ENCODE data around the gene B3GALT5. TPM values are rescaled to one million over a fixed set of nuclear protein-coding genes. Genes with fewer than 3 reads are reported as not detected.

B3GALT5 gene
- total RNA-seq, 2 experiments from 2014 or later: not detected

DNA sequence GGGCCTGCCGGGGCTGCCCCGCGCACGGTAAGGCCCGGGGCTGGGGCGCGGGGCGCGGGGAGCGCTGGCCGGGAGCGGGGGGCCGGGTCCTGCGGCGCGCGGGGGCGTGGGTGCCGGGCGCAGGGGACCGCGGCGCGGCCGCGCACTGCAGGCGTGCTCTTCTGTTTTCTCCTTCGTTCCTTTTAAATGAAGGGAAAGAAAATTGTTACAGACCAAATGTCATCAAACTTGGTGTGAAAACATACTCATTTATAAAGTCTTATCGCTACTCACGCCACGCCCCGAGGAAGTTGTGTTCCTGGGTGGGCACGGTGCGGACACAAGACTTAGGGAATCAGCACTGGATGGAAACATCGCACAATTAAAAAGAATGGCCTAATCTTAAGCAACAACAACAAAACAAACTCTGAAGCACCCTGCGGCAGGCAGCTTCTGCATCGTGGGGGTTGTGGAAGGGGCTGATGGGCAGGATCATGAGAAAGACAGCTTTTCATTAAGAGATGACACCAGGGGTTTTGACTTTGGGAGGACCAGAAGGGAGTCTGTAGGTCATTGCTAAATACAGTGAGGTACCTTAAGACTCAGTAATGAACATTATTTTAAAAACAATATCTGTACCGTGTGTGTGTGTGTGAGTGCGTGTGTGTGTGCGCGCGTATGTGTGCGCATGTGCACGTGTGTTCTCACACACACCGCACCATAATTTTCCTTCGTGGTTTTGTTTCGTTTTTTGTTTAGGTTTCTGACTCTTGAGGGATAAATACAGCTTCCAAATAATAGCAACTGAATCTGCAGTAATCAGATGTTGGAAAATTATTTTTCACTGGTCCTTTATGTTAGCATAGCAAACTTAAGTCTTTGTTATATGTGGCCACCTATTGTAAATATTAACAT lies 548 bp downstream of the B3GALT5 start:
- H3K9me3 Mint-ChIP-seq (ENCODE audit: insufficient read depth): no peaks in the 10 kb centered on the region
- ChIA-PET CTCF (no interaction called here), POLR2A (no interaction called here)
- H3K4me1 Mint-ChIP-seq (ENCODE audit: low read depth): no peaks in the 10 kb centered on the region
- H3K27ac Mint-ChIP-seq: no peak overlapping the region
- no peaks in the 10 kb centered on the region for H3K36me3 Mint-ChIP-seq (ENCODE audit: low read depth)
- no peak for ATAC-seq
- DNase-seq: no peak
- no peak overlapping the region for H3K4me3 Mint-ChIP-seq
- peaks cover 32% of the 10 kb centered on the region for H3K27me3 Mint-ChIP-seq (ENCODE audit: low read depth)

DNA sequence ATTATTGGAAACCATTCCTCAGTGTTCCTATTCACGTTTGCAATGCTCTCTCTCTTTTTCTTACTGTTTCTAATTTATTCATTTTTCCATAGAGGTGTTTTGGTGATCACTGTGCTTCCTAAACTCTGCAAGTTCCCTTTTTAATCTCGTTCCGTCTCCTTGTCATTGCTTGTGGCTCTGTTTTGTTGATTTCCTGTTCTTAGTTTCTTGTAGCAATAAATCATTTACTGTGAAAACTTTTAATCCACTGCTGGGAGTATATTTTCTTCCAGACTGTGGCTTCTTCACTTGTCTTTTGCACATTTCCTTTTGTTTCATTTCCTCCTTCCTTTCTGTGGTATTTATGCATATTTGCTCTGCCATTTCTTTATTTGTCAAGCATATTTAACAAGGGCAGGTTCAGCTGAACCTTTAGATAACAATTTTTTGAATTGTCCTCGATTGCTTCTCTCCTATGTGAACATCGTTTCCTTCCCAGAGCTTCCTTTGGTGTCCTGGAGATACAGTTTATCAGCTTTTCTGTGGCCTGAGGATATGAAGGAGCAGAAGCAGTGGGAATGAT lies 3.6 kb downstream of the B3GALT5 start:
- H3K4me1 Mint-ChIP-seq (ENCODE audit: low read depth): no peaks in the 10 kb centered on the region
- no peak overlapping the region for H3K27ac Mint-ChIP-seq
- no peaks in the 10 kb centered on the region for H3K36me3 Mint-ChIP-seq (ENCODE audit: low read depth)
- ChIA-PET CTCF (no interaction called here), POLR2A (no interaction called here)
- no peaks in the 10 kb centered on the region for H3K9me3 Mint-ChIP-seq (ENCODE audit: insufficient read depth)
- H3K4me3 Mint-ChIP-seq: no peak overlapping the region
- ATAC-seq (no peak), DNase-seq (no peak)
- peaks cover 28% of the 10 kb centered on the region for H3K27me3 Mint-ChIP-seq (ENCODE audit: low read depth)

DNA sequence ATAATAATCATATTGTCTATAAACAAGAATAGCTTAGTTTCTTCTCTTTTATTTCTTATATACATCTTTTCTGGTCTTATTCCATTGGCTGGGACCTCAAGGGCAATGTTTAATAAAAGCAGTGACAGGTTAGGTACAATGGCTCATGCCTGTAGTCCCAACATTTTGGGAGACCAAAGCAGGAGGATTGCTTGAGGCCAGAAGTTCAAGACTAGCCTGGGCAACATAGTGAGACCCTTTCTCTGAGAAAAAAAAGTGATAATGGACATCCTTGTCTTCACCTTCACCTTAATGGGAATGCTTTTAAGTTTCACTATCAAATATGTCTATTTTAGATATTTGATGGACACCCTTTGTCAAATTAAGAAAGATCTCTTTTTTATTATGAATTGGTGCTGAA lies 8.1 kb downstream of the B3GALT5 start:
- Mint-ChIP-seq H3K36me3 (ENCODE audit: low read depth) (no peaks in the 10 kb centered on the region), H3K27me3 (ENCODE audit: low read depth) (no peaks in the 10 kb centered on the region), H3K4me1 (ENCODE audit: low read depth) (no peaks in the 10 kb centered on the region), H3K4me3 (no peak overlapping the region), H3K27ac (no peak overlapping the region), H3K9me3 (ENCODE audit: insufficient read depth) (peaks cover 10% of the 10 kb centered on the region)
- POLR2A ChIA-PET: no interaction called here
- ATAC-seq: no peak
- no peak for DNase-seq
- CTCF ChIA-PET: no interaction called here

DNA sequence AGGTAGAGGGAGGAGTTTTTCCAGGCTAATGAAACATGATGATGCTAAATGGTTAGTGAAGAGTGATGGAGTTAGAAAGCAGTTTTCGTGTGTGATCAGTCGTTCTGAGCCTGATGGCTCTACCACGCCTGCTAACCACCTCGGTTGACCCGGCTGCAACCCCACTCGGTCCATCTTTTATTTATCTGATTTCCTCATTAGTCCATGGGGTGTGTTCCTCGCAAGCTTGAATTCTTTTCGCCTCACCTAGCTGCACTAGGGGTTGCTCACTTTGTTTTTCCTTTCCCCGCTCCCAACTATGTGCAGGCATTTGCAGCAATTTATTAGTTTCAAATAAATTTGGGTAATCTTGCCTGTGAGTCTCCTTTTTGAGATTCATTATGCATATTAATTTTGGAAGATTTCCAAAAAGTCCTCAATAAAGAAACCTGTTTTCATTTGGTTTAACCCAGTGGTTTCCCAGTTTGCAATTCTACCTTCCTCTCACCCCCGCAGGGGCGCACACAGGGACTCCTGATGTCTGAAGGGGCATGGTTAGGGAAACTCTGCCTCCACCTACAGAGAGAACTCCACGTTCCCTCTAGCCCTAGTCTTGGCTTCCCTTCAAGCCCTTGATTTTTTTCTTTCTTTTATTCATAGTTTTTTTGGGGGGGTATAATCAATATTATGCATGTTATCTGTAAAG lies 12.6 kb downstream of the B3GALT5 start:
- DNase-seq (no peak), ATAC-seq (no peak)
- Mint-ChIP-seq H3K27me3 (ENCODE audit: low read depth) (no peaks in the 10 kb centered on the region), H3K9me3 (ENCODE audit: insufficient read depth) (peaks cover 10% of the 10 kb centered on the region), H3K4me1 (ENCODE audit: low read depth) (no peaks in the 10 kb centered on the region), H3K27ac (no peak overlapping the region), H3K36me3 (ENCODE audit: low read depth) (no peaks in the 10 kb centered on the region), H3K4me3 (no peak overlapping the region)
- CTCF ChIA-PET: no interaction called here
- POLR2A ChIA-PET: no interaction called here

DNA sequence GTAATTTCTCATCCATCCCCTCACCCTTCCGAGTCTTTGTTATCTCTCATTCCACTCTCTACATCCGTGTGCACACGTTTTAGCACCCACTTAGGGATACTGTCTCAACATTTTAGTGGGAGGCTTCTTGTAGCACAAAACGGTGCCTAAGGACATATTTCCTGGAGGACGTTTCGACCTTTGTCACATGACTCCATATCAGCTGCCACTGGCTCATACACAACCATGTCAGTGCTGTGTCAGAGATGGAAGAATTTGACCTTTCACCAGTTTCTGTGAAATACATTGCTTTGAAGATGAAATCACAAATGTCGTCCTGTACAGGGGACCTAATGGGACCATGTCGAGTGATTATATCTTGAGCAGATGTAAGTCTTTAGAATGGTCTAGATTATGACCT lies 15.6 kb downstream of the B3GALT5 start:
- POLR2A ChIA-PET: no interaction called here
- ATAC-seq (no peak), DNase-seq (no peak)
- H3K36me3 Mint-ChIP-seq (ENCODE audit: low read depth): no peaks in the 10 kb centered on the region
- no peak overlapping the region for H3K4me3 Mint-ChIP-seq
- peaks cover 7% of the 10 kb centered on the region for H3K9me3 Mint-ChIP-seq (ENCODE audit: insufficient read depth)
- CTCF ChIA-PET: no interaction called here
- H3K27me3 Mint-ChIP-seq (ENCODE audit: low read depth): no peaks in the 10 kb centered on the region
- no peaks in the 10 kb centered on the region for H3K4me1 Mint-ChIP-seq (ENCODE audit: low read depth)
- H3K27ac Mint-ChIP-seq: no peak overlapping the region

DNA sequence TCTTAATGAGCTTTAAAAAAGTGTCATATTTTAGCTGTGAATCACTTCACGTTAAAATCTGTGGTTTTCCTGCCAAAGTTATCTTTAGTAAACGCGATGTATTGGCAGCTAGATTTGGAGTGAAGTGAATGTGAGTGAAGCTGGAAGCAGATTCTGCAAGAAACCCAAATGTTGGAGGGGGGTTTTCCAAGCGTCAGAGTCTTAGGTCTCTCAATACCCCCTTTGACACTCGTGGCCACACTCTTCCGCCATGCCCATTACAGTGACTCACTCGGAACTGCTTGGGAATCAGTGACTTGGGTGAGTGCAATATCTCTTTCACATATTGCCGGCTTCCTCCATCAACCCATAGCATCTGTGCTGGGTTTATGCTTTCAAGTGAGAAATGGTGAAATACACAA lies 17.5 kb downstream of the B3GALT5 start:
- POLR2A ChIA-PET: no interaction called here
- no peak overlapping the region for H3K4me3 Mint-ChIP-seq
- no peaks in the 10 kb centered on the region for H3K36me3 Mint-ChIP-seq (ENCODE audit: low read depth)
- H3K27ac Mint-ChIP-seq: no peak overlapping the region
- ATAC-seq (no peak), DNase-seq (no peak)
- H3K27me3 Mint-ChIP-seq (ENCODE audit: low read depth): no peaks in the 10 kb centered on the region
- CTCF ChIA-PET: no interaction called here
- no peaks in the 10 kb centered on the region for H3K4me1 Mint-ChIP-seq (ENCODE audit: low read depth)
- H3K9me3 Mint-ChIP-seq (ENCODE audit: insufficient read depth): no peaks in the 10 kb centered on the region

DNA sequence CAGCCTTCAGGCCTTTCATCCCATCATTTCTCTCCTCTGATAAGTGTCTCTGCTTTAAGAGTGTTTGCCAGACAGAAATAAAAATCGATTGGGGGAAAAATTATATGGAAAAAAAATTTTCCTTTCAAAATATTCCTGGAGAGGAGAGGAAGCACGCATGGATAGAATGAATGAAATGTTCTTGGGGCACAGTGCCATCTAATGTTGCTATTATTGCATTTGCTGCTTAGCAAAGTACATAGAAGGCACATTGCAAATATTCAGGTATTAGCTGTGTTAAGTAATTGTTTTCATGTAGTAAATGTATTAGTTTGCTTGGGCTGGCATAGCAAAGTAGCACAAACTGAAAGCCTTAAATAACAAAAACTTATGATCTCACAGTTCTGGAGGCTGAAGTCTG lies 18.1 kb downstream of the B3GALT5 start:
- ChIA-PET POLR2A (no interaction called here), CTCF (no interaction called here)
- Mint-ChIP-seq H3K27ac (no peak overlapping the region), H3K4me3 (no peak overlapping the region), H3K27me3 (ENCODE audit: low read depth) (no peaks in the 10 kb centered on the region), H3K36me3 (ENCODE audit: low read depth) (no peaks in the 10 kb centered on the region), H3K9me3 (ENCODE audit: insufficient read depth) (no peaks in the 10 kb centered on the region), H3K4me1 (ENCODE audit: low read depth) (no peaks in the 10 kb centered on the region)
- ATAC-seq (no peak), DNase-seq (no peak)

DNA sequence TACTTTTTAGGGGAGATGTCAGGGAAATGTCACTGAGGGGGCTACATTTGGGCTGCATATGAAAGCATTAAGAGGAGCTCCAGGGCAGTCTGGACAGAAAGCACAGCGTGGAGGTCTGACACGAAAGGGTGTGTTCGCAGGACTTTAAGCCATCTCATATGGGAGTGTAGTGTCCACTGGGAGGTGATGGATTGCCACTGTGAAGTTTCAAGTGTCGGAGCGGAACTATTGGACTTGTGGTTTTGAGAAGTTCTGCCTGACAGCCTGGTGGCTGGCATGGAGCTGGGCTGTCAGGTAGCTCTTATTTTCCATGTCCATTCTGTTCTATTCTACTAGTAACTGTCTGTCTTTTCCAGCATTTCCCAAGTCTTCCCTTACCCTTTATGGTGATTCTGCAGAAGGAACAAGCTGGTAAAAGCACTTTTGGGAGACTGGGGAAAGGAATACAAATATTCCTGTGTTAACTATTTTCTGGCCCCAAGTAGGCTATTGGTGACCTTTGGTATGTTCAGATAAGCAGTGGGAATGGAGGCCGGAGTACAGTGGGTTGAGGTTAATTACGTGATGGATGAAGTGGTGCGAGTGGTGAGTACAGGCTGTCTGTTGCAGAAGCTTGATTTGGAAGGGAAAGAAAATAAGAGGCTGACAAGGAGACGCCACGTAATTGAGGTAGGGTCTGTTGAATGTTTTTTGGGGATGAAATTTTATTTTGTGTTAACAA lies 19.3 kb downstream of the B3GALT5 start:
- H3K27me3 Mint-ChIP-seq (ENCODE audit: low read depth): no peaks in the 10 kb centered on the region
- CTCF ChIA-PET: no interaction called here

DNA sequence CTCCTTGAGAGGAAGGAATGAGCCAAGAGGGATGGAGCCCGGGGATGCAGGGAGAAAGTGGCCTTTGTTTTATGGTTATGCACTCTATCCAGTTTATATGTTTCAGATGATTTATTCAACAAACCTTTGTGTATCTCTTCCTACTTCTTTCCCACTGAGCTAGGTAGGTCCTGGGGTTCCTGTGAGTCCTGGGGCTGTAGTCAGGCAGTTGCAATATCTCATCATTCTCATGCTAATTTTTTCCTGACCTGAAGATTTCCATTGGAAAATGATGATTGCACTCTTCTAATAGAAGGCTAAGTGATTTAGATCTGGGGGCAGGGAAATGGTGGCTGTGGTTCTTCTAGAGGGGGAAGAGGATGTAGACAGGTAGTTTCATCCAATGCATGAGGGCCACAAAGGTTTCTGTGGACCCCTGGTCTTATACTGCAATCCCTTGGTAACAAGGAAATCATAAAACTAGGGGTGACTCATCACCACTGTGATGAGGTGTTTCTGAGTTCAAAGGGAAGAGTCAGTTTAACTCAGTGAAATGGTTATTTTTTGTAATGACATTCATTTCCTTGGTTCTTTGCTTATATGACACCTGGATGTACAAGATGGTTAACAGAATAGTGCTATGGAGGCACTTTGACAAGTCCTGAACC lies 20.2 kb downstream of the B3GALT5 start:
- DNase-seq (no peak), ATAC-seq (no peak)
- Mint-ChIP-seq H3K4me1 (ENCODE audit: low read depth) (no peaks in the 10 kb centered on the region), H3K27ac (no peak overlapping the region), H3K27me3 (ENCODE audit: low read depth) (no peaks in the 10 kb centered on the region), H3K36me3 (ENCODE audit: low read depth) (no peaks in the 10 kb centered on the region), H3K4me3 (no peak overlapping the region), H3K9me3 (ENCODE audit: insufficient read depth) (no peaks in the 10 kb centered on the region)
- CTCF ChIA-PET: no interaction called here
- POLR2A ChIA-PET: no interaction called here

More for the DNA sequence above, 19.3 kb downstream of the B3GALT5 start:
- DNase-seq (no peak), ATAC-seq (no peak)
- H3K36me3 Mint-ChIP-seq (ENCODE audit: low read depth): no peaks in the 10 kb centered on the region
- H3K27ac Mint-ChIP-seq: no peak overlapping the region
- H3K9me3 Mint-ChIP-seq (ENCODE audit: insufficient read depth): no peaks in the 10 kb centered on the region
- POLR2A ChIA-PET: no interaction called here
- H3K4me1 Mint-ChIP-seq (ENCODE audit: low read depth): no peaks in the 10 kb centered on the region
- no peak overlapping the region for H3K4me3 Mint-ChIP-seq

DNA sequence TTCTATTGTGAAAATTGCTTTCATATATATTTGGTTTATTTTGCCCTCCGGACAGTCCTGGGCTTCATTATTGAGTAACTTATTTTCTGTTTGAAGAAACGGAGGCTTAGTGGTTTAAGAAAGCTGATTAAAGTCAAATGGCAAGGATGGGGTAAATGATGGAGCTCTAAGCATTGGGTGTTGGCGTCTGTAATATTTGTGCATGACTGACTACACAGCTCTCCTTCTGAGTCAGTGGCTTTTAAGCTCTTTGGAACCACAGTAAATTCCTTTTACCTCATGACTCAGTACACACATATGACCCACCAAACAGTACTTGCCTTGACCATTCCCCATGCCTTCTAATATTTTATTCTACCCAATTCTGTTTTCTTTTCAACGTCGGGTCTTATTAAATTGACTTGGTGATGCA lies 21.0 kb downstream of the B3GALT5 start:
- no peak for ATAC-seq
- CTCF ChIA-PET: no interaction called here
- Mint-ChIP-seq H3K4me1 (ENCODE audit: low read depth) (no peaks in the 10 kb centered on the region), H3K27me3 (ENCODE audit: low read depth) (no peaks in the 10 kb centered on the region), H3K27ac (no peak overlapping the region), H3K4me3 (no peak overlapping the region), H3K9me3 (ENCODE audit: insufficient read depth) (no peaks in the 10 kb centered on the region), H3K36me3 (ENCODE audit: low read depth) (no peaks in the 10 kb centered on the region)
- DNase-seq: no peak
- POLR2A ChIA-PET: no interaction called here

DNA sequence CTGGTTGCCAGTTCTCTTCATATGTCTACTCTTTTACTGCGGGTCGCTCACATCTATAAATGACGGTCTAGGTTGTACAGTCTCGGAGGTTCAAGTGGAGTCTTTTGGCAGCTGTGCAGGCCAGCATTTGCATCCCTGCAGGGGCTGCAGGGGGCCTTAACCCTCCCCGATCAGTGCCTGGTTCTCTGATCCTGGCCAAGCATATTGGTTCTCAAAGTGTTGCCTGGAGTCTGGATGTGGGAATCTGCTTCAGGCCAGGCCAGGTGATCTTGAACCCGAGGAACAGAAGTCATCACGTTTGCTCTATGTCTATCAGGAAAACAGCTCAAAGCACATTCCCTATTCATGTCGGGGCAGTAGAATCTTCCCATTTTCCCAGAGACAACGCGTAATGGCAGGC lies 21.8 kb downstream of the B3GALT5 start:
- Mint-ChIP-seq H3K36me3 (ENCODE audit: low read depth) (no peaks in the 10 kb centered on the region), H3K4me3 (no peak overlapping the region), H3K4me1 (ENCODE audit: low read depth) (no peaks in the 10 kb centered on the region), H3K9me3 (ENCODE audit: insufficient read depth) (no peaks in the 10 kb centered on the region), H3K27ac (no peak overlapping the region), H3K27me3 (ENCODE audit: low read depth) (no peaks in the 10 kb centered on the region)
- ATAC-seq (no peak), DNase-seq (no peak)
- POLR2A ChIA-PET: no interaction called here
- CTCF ChIA-PET: no interaction called here

All from activated CD8-positive, alpha-beta T cell treated with anti-CD3 and anti-CD28 coated beads, Interleukin-2, amount 10 ng/mL, durations not matched to agents 7 days and 5 days (primary cell).